GM12892 (cell line): ENCODE data around the gene EMX1.

ENCODE experiments used
- POLR2A ChIP-seq: IDR thresholded peaks from 2 replicates; pipeline ENCODE4 v1.6.1; 2011; ENCODE audit warnings: low read depth, low read length, control low read depth
- POLR2AphosphoS5 ChIP-seq: IDR thresholded peaks from 2 replicates; pipeline ENCODE4 v1.6.1; 2011; ENCODE audit warnings: low read depth, low read length, control low read depth
- TAF1 ChIP-seq: IDR thresholded peaks from 2 replicates; pipeline ENCODE4 v1.6.1; 2011; ENCODE audit warnings: low read depth, mild to moderate bottlenecking, control low read depth, low read length, borderline replicate concordance

DNA sequence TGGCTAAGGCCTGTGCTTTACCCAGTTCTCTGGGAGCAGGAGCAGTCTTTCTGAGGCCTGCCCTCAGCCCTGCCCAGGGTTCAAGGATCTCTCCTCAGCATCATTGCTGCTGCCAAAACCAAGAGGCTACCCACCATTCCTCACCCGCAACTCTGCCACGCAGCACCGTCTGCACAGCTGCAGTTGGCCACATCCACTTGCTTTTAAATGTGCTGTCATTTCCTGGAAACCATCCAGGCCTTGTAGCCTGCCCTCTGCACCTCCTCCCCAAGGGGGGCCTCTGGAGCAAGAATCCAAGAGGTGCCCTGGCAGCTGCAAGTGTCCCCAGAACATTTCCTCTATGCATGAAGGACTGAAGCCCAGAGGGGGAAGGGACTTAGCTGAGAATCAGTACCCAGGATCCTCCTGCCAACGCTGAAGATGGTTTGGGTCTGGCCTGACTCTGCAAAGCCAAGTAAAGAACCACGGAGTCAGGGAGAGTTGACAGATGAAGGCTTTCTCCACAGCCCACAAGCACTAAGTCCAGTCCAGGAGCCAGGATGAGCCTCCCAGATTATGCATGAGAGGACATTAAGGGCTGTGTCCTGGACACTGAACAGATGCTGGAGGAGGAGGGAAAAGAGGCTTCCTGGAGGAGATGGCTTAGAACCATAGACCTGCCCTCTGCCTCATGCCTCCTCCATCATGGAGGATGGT, 14.9 kb downstream of the EMX1 start:
- TF ChIP-seq POLR2A (no peak), TAF1 (no peak), POLR2AphosphoS5 (no peak)
